Liver (tissue), 9 donors: ENCODE measurements around the gene STX2. TPM values are rescaled to one million over a fixed set of nuclear protein-coding genes. Genes with fewer than 3 reads are reported as not detected.

ENCODE experiments used
- DNase-seq: peaks from one replicate; pipeline ENCODE4 v3.0.0-alpha.2; 2017; ENCODE audit warnings: low spot score
- H3K27ac ChIP-seq, 2 donors: one replicate each; pipeline ENCODE4 v1.7.0; 2013; ENCODE audit warnings: inconsistent platforms in 2 of 2, low read length in 2 of 2, control low read depth in 1 of 2, low read depth in 1 of 2, mild to moderate bottlenecking in 1 of 2
- H3K27me3 ChIP-seq, 4 donors: one replicate each; pipeline versions ENCODE4 v1.6.1 to v1.7.0; 2013; ENCODE audit warnings: low read length in 3 of 4, inconsistent platforms in 1 of 4, mild to moderate bottlenecking in 1 of 4, moderate library complexity in 1 of 4; ENCODE audit not compliant: control insufficient read depth in 4 of 4, insufficient read depth in 4 of 4
- H3K36me3 ChIP-seq, 4 donors: one replicate each; pipeline versions ENCODE4 v1.6.1 to v1.7.0; 2013; ENCODE audit warnings: low read length in 3 of 4, mild to moderate bottlenecking in 3 of 4, low read depth in 1 of 4, moderate library complexity in 1 of 4; ENCODE audit not compliant: control insufficient read depth in 4 of 4, insufficient read depth in 3 of 4
- H3K4me1 ChIP-seq, 4 donors: one replicate each; pipeline versions ENCODE4 v1.6.1 to v1.7.0; 2013; ENCODE audit warnings: low read length in 3 of 4, mild to moderate bottlenecking in 3 of 4, moderate library complexity in 1 of 4; ENCODE audit not compliant: control insufficient read depth in 4 of 4, insufficient read depth in 4 of 4
- H3K4me3 ChIP-seq, 3 donors: one replicate each; pipeline versions ENCODE4 v1.6.1 to v1.7.0; 2013; ENCODE audit warnings: low read length in 3 of 3, control low read depth in 1 of 3, low read depth in 1 of 3, mild to moderate bottlenecking in 1 of 3
- H3K9ac ChIP-seq, 2 donors: one replicate each; pipeline ENCODE4 v1.7.0; 2013; ENCODE audit warnings: low read length in 2 of 2, mild to moderate bottlenecking in 2 of 2, moderate library complexity in 2 of 2, control low read depth in 1 of 2, low read depth in 1 of 2
- H3K9me3 ChIP-seq, 4 donors: one replicate each; pipeline versions ENCODE4 v1.6.1 to v1.7.0; 2013; ENCODE audit warnings: low read length in 3 of 4; ENCODE audit not compliant: control insufficient read depth in 4 of 4
- CTCF ChIP-seq: fragments of 150-350 bp; IDR thresholded peaks from 2 replicates; pipeline ENCODE4 v1.5.1; 2017; ENCODE audit warnings: improper control_type of control experiment, low read depth, low read length; ENCODE audit not compliant: missing input control
- EGR1 ChIP-seq, 2 donors: IDR thresholded peaks; 2 replicates each; pipeline ENCODE4 v1.6.1; 2016 to 2018; ENCODE audit warnings: antibody characterized with exemption in 2 of 2, low read depth in 2 of 2
- FOXA1 ChIP-seq: IDR thresholded peaks from 2 replicates; pipeline ENCODE4 v1.6.1; 2016; ENCODE audit warnings: antibody characterized with exemption
- FOXA2 ChIP-seq: IDR thresholded peaks from 2 replicates; pipeline ENCODE4 v1.6.1; 2016; ENCODE audit warnings: antibody characterized with exemption
- GABPA ChIP-seq, 2 donors: IDR thresholded peaks in 1 of 2; conservative IDR thresholded peaks in 1 of 2; 2 replicates each; pipeline ENCODE4 v1.6.1; 2016; ENCODE audit warnings: antibody characterized with exemption in 2 of 2, mild to moderate bottlenecking in 1 of 2, moderate library complexity in 1 of 2
- HNF4G ChIP-seq: IDR thresholded peaks from 2 replicates; pipeline ENCODE4 v1.6.1; 2016; ENCODE audit warnings: antibody characterized with exemption
- JUND ChIP-seq, 2 donors: IDR thresholded peaks; 2 replicates each; pipeline ENCODE4 v1.6.1; 2016; ENCODE audit warnings: antibody characterized with exemption in 2 of 2
- NR2F2 ChIP-seq: IDR thresholded peaks from 2 replicates; pipeline ENCODE4 v1.6.1; 2016; ENCODE audit warnings: antibody characterized with exemption
- RAD21 ChIP-seq, 2 donors: IDR thresholded peaks; 2 replicates each; pipeline ENCODE4 v1.6.1; 2016; ENCODE audit warnings: antibody characterized with exemption in 2 of 2, mild to moderate bottlenecking in 2 of 2
- REST ChIP-seq: IDR thresholded peaks from 2 replicates; pipeline ENCODE4 v1.6.1; 2016; ENCODE audit warnings: antibody characterized with exemption, mild to moderate bottlenecking
- RXRA ChIP-seq, 2 donors: IDR thresholded peaks; 2 replicates each; pipeline ENCODE4 v1.6.1; 2017 to 2018; ENCODE audit warnings: antibody characterized with exemption in 2 of 2, mild to moderate bottlenecking in 1 of 2
- SP1 ChIP-seq: IDR thresholded peaks from 2 replicates; pipeline ENCODE4 v1.6.1; 2018; ENCODE audit warnings: antibody characterized with exemption, mild to moderate bottlenecking
- TAF1 ChIP-seq: conservative IDR thresholded peaks from 2 replicates; pipeline ENCODE4 v1.6.1; 2016; ENCODE audit warnings: antibody characterized with exemption, mild to moderate bottlenecking
- ZBTB33 ChIP-seq: IDR thresholded peaks from 2 replicates; pipeline ENCODE4 v1.6.1; 2016; ENCODE audit warnings: antibody characterized with exemption
- WGBS: extraction: QIAGEN DNeasy Blood & Tissue Kit; methylation state at CpG from one replicate; pipeline ENCODE4 v1.1.7; 2013; 5-methylcytosine and 5-hydroxymethylcytosine counted together
- polyA plus RNA-seq, 2 donors: library from polyadenylated mRNA; stranded (reverse) in 1 of 2; unstranded in 1 of 2; fragments of 200-250 nt in 1 of 2; fragments of >200 nt in 1 of 2; fragmentation: Nextera tagmentation in 1 of 2; extraction: Ambion mirVana in 1 of 2; gene quantifications; one replicate each; pipeline versions ENCODE4 v1.2.1 to v1.2.3, GENCODE V29; 2013 to 2015
- total RNA-seq, 2 donors: library from RNA; depleted of rRNA; stranded (reverse); fragments of >200 nt; gene quantifications; one replicate each; pipeline ENCODE4 v1.2.3, GENCODE V29; 2014
- donor health status: healthy.
- donor health status: healthy.
- donor health status: healthy.
- donor health status: healthy.
- donor health status: healthy.

Gene STX2
- total and polyA plus RNA-seq, 4 donors = 4.7 to 13.8 (median 8.9) TPM

GRCh38 chr12:130762319-130762675 is 76.8 kb downstream of the STX2 start:
- TF ChIP-seq ZBTB33 = no peak
- TF ChIP-seq RAD21 (IDR thresholded peaks at IDR 0.05) = no peak
- no peak for TF ChIP-seq FOXA2
- no peak for TF ChIP-seq NR2F2
- no peak for TF ChIP-seq GABPA (IDR thresholded peaks at IDR 0.05 in 1 of 2, conservative IDR thresholded peaks at IDR 0.05 in 1 of 2)
- no peaks in the 10 kb centered on the region for H3K36me3 ChIP-seq
- H3K9me3 ChIP-seq = no peaks in the 10 kb centered on the region
- no peak overlapping the region for H3K9ac ChIP-seq
- H3K27me3 ChIP-seq = peaks cover 0 to 3% (median 0%) of the 10 kb centered on the region in 4 donors
- DNase-seq = no peak
- H3K27ac ChIP-seq = no peak overlapping the region
- H3K4me3 ChIP-seq = no peak overlapping the region
- WGBS = 64% methylated on average over 10 of the region's 10 CpGs
- H3K4me1 ChIP-seq = no peaks in the 10 kb centered on the region

- H3K4me3 ChIP-seq = no peak overlapping the region
- no peaks in the 10 kb centered on the region for H3K4me1 ChIP-seq
- 34% methylated on average over 29 of the region's 29 CpGs for WGBS
- no peak overlapping the region for H3K9ac ChIP-seq
- H3K27ac ChIP-seq = no peak overlapping the region
- H3K9me3 ChIP-seq = no peaks in the 10 kb centered on the region
- TF ChIP-seq RAD21 (IDR thresholded peaks at IDR 0.05) = peak in 1 of 2 donors; percentile 75
- TF ChIP-seq CTCF = peak; percentile 34
- no peak for TF ChIP-seq JUND (IDR thresholded peaks at IDR 0.05)
- peak; percentile 41 for DNase-seq
- H3K36me3 ChIP-seq = no peaks in the 10 kb centered on the region
- H3K27me3 ChIP-seq = peaks cover 0 to 3% (median 0%) of the 10 kb centered on the region in 4 donors
Measured at GRCh38 chr12:130761537-130762318, 77.3 kb downstream of the STX2 start.

GRCh38 chr12:130754234-130754901 is 84.7 kb downstream of the STX2 start:
- no peak overlapping the region for H3K4me3 ChIP-seq
- WGBS = 92% methylated on average over 3 of the region's 3 CpGs

More at GRCh38 chr12:130754234-130754901, 84.7 kb downstream of the STX2 start:
- TF ChIP-seq NR2F2 (no peak), TAF1 (no peak), HNF4G (no peak), GABPA (IDR thresholded peaks at IDR 0.05 in 1 of 2, conservative IDR thresholded peaks at IDR 0.05 in 1 of 2) (no peak), RAD21 (IDR thresholded peaks at IDR 0.05) (no peak), EGR1 (IDR thresholded peaks at IDR 0.05; ENCODE audit: low read depth in 2 of 2) (no peak), SP1 (no peak), RXRA (IDR thresholded peaks at IDR 0.05) (no peak), REST (no peak), FOXA1 (no peak)
- Histone ChIP-seq H3K9me3 (no peaks in the 10 kb centered on the region), H3K9ac (no peak overlapping the region), H3K27me3 (no peaks in the 10 kb centered on the region), H3K27ac (no peak overlapping the region), H3K4me1 (no peaks in the 10 kb centered on the region), H3K36me3 (no peaks in the 10 kb centered on the region)
- DNase-seq = no peak
